ENCODE data around the gene MYOM3.

MYOM3 gene

DNA sequence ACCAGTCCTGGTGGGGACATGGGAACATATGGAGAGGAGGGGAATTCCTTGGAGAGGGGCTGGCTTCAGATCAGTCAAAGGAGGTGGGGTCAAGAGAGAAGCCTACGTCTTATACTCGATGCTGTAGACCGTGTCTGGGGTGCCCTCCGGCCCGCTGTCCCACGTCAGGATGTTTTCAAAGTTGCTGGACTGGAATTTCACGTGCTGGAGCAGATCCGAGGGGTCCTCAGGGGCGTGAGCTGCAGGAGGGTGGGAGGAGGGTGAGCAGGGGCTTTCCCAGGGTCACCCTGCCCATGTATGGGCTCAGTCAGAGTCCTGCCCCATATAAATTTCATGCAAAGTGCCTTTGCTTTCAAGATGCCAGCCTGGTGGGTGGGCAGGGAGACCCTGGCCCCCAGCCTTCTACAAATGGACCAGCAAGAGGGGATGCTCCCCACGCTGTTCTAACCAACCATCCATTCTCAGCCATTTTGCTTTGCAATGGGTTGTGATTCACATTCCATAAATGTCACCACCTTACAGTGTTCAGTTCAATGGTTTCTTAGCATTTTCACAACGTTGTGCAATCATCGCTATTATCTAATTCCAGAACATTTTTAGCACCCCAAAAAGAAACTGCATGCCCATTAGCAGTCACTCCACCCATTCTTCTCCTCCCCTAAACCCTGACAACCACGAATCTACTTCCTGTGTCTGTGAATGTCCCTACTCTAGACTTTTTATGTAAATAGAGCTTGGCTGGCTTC is 26.7 kb upstream of the MYOM3 start:
- DNase-seq = no peak

DNA sequence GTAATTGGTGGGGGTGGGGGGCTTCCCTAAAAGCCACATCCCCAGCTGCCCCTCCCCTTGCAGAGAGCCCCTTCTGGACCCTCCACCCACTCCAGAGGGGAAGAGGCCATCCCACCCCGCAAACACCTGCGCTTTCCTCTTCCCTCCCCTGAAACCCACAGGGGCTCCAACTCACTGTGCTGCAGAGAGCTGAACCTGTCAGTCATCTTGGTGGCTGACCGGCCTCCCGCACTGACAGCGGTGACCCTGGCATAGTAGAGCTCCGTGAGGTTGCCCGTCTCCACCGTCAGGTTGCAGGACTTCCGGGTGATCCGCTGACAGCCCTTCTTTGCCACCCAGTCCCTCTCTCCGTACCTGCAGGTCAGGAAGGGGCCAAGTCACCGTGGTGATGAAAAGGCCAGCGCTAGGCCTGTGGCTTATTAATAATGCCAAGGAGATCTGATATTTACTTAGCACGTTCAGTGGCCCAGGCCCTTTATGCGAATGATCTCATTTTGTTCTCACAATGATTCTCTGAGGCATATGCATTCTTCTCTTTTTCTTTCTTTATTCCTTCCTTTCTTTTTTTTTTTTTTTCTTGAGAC is 25.1 kb upstream of the MYOM3 start:
- DNase-seq = no peak

DNA sequence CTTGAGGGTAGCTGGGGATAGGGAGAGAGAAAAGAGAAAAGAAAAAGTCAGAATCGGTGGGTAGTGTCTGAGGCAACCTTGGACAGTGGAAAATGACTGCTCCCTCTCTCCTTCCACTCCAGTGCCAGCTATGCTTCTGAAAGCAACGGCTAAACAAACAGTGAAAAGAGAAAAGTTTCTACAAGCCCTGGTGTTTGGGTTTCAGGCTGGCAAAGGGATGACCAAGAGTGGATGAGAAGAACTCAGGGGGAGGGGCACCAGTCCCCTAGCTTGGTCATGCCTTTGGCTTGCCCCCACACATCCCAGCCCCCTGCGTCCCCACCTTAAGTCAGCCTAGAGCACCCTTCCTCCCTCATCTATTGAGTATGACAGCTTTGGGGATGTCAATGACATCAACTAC is 22.4 kb upstream of the MYOM3 start:
- DNase-seq = no peak

DNA sequence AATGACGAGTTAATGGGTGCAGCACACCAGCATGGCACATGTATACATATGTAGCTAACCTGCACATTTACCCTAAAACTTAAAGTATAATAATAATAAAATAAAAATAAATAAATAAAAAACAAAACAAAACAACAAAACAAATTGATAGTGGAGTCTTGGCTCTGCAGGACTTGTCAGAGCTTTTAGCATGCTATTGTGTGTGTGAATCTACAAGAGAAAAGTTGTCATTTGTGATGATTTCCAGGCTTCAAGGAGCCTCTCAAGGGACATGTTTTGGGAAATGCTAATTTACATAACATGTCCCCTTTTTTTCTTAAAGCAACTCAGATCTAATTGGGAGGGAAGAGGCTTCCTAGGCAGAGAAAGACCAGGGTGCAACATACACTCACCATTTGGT is 21.9 kb upstream of the MYOM3 start:
- DNase-seq = no peak

DNA sequence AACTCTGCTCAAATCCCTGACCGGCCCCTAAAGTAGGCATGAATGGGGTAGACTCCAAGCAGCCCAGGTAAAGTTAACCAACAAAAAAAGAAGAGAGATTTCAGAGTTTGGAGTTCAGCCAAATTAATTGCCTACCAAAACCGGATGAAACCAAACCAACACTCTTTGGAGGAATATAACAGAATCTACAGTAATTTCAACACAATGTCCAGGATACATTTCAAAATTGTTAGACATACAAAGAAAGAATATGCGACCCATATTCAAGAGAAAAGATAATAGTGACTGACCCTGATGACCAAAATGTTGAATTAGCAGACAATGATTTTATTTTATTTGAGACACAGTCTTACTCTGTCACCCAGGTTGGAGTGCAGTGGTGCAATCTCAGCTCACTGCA is 18.4 kb upstream of the MYOM3 start:
- no peak for DNase-seq

DNA sequence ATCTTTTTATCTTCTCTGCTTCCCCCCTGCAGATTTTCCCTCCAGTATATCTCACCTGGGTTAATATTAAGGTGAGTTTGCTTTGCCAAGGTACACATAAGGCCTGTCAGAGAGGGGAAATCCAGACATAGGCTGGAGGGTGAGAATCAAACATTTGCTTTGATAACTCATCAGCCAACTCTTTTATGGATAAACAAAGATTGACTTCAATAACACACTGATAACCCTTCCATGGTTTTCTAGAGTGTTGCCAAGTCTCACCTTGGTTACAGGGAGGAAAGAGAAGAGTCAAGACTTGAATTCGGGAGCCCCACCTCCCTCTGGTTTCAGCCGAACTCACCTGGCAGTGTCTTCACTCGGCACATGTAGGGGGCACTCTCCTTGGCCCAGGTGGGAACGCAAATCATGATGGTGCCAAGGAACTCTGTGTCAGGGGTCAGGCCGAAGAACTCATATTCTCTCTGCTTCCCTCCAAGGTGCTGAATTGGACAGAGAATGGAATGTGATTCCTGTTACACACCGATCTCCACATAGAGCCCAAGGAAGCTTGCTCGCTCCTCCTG is 15.9 kb upstream of the MYOM3 start:
- no peak for DNase-seq

DNA sequence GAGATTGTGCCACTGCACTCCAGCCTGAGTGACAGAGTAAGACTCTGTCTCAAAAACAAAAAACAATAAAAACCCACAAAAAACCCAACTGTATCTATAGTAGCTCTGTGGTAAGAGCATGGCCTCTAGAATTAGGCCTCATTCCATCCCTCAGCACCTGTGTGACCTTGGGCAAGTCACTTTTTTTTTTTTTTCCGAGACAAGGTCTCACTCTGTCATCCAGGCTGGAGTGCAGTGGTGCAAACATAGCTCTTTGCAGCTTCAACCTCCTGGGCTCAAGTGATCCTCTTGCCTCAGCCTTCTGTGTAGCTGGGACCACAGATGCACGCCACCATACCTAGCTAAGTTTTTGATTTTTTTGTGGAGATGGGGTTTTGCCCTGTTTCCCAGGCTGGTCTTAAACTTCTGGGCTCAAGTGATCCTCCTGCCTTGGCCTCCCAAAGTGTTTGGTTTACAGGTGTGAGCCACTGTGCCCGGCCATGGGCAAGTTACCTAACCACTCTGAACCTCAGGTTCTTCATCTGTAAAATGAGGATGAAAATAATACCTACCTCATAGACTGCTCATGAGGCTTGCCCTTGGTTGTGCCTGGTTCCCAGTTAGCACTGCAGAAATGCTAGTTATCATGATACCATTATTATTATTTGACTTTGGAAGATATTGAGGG is 15.3 kb upstream of the MYOM3 start:
- no peak for DNase-seq

DNA sequence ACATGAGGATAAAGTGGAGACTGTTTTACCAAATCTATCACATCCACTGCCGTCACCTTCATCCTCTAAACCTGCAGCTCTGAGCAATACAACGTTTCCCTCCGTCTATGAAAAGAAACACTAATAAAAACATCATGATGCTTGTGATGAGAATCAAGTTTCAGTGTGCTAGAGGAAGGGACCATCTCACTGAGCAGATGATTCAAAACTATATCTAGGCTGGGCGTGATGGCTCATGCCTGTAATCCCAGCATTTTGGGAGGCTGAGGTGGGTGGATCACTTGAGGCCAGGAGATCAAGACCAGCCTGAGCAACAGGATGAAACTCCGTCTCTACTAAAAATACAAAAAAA is 14.7 kb upstream of the MYOM3 start:
- no peak for DNase-seq

DNA sequence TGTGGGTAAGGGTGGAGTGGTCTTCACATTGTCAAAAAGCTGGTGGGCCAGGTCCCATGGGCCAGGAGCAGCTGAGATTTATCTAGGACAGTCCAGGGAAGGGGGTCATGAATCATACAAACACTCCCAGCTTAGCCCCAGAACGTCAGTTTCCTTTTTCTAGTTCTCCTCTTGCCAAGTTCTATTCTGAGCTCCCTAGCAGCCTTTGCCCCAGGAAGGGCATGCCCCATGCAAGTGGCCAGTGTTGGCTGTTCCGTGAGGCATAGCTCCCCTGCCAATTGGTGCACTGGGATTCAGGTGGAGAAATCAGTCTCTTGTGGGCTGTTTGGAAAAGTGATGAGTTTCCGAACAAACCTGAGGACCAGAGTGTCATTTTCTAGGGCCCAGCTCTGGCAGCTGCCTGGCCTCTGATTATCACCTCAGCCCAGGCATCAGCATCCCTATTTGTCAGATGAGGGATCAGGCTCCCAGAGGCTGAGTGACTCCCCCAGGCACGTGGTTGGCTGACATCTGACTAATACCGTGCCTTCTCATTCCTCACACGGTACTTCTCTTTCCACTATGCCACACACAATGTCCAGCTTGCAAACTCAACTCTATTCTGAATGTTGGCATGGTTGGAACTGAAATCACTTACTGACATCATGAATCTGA is 14.2 kb upstream of the MYOM3 start:
- no peak for DNase-seq

DNA sequence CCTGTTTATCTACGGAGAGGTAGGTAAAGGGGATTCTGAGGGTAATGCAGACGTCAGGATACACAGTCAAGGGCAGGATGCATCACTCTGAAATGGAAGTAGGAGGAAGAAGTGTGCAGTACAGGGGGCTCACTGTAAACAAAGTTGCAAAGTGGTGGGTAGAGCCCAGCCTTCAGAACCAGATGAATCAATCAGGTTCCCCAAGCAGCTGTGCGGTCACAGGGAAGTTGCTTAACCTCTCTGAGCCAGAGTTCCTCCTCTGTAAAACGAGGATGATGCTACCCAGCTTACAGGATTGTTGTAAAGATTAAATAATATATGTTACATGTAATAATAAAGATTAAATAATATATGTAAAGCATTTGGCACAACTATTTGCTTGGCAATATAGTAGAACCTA is 13.5 kb upstream of the MYOM3 start:
- DNase-seq = no peak

DNA sequence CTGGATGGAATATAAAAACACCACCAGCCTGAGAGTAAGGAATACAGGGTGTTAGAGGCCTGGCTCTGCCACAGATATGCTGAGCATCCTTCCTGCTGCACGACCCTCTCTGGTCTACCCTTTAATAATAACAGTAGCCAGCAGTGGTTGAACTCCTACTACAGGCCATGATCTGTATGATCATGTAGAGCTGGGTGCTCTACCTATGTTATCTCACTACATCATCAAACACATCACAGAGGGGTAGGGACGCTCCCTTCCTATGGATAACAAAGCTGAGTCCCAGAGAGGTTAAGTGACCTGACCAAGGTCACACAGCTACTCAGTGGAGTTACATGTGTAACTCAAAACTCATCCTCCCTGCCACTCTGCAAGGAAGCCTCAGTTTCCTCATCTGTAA is 13.0 kb upstream of the MYOM3 start:
- DNase-seq = no peak

DNA sequence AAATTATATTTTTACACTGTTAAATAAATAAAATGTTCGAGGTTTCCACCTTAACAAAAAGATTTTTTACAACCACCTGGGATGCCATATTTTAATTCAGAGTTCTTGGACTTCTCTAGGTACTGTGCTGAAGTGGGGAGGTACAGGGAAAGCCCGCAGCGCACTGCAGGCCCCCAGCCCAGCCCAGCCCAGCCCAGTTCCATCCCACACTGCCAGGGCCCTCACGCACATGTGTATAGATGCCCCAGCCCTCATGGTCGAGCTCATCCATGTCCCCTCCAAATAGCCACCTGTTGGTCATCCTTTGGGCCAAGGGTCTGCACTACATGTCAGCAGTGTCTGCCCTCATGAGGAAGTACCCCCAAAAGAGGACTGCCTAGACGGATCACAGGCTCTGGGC is 11.7 kb upstream of the MYOM3 start:
- no peak for DNase-seq

DNA sequence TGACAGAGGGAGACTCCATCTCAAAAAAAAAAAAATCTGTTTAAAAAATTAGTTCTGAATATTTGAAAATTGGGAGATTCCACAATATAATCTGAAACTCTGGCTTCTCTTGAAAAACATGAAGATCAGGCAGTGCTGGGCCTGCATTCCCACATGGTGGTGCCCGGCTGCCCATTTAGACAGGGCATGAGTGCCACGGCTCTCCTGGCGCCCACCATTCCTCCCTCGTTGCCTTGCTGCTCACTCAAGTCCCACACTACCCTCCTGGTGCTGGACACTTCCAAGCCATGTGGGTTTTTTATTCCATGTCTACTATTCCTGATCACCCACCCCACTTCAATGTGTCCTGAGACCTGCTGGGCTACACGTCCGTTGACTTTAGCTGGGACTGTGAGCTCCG is 10.8 kb upstream of the MYOM3 start:
- DNase-seq = no peak

DNA sequence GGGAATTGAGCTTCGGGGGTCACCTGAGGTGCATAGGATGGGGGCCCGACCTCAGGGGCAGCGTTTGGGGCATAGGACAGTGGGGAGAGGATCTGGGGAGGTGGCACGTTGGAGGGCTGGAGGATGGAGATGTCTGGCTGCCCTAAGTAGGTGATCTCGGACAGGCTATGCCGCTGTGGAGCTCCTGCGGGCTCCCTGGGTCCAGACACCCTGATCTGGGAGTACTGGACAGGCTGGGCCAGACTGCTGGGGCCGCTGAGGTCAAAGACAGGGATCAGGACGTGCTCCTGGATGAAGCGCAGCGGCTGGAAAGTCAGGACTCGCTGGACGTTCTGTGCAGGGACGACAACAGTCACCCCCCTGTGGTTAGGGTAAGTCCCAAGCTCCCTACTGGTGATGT is 9.5 kb upstream of the MYOM3 start:
- no peak for DNase-seq

DNA sequence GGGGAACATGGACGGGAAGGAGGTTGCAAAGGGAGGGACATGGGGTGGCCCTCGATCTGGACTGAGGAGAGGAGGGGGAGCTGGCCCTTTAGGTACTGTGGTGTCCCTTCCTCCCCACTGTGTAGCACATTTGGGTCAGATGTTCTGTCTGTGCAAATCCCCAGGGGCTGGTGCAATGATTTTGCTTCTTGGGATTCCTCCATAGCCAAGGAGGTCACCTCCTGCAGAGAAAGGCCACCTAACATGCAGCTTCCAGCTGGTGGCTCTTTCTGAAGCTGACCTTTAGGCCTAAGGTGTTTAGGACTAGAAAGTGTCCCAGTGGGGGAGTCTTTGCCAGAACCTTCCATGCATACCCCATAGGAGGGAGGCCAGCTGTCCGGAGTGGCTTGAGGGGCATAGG is 9.0 kb upstream of the MYOM3 start:
- DNase-seq = no peak

DNA sequence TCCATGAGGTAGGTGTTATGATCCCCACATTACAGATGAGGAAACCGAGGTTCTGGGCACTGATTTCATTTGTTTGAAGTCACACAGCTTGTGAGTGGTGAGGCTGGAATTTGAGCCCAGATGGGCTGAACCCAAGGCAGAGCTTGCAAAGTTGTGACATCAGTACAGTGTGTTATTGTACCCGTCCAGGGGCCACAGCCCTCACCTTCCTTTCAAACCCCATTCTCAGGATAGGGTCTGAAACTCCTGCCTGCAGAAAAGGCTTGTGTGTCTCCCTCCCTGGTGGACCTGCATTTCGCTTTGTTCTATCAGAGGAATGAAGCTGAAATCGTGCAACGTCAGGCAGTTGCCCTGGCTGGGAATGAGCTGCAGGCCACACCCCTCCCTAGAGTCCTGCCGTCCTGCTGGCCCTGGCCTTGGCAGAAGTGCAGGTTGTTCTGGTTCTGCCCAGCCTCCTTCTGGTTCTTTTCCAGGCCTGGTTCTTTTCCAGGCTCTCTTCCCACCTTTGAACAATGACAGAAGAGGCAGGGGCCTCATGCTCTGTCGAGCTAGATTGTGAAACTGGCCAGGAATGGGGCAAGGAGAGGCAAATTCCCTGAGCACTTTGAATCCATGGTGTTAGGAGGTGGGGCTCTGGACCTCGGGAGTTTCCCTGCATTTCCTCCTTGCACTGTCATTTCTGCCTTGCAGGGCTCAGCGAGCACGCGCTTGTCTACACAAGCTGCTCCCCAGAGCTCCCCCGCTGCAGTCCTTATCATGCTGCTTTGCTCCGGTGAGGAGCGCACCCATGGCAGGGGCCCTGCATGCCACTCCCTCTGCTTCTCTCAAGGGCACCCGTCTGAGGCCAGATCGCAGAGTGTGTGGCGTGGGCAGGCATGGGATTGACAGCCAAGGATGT is 8.2 kb upstream of the MYOM3 start:
- no peak for DNase-seq

DNA sequence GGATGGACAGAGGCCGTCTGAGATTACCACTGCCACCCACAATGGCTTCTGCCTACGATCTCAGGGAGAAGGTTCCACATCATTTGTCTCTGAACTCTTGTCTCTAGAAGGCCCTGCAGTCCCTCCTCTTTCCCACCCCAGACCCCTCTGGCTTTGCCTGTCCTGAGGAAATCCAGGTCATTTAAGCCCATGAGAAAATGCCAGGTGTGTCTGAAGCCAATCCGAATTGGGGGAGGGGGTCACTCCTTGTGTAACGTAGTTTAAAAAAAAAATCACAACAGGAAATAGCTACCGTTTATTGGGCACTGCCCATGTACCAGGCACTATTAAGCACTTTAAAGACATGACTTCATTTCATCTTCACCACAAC is 7.5 kb upstream of the MYOM3 start:
- DNase-seq = no peak

DNA sequence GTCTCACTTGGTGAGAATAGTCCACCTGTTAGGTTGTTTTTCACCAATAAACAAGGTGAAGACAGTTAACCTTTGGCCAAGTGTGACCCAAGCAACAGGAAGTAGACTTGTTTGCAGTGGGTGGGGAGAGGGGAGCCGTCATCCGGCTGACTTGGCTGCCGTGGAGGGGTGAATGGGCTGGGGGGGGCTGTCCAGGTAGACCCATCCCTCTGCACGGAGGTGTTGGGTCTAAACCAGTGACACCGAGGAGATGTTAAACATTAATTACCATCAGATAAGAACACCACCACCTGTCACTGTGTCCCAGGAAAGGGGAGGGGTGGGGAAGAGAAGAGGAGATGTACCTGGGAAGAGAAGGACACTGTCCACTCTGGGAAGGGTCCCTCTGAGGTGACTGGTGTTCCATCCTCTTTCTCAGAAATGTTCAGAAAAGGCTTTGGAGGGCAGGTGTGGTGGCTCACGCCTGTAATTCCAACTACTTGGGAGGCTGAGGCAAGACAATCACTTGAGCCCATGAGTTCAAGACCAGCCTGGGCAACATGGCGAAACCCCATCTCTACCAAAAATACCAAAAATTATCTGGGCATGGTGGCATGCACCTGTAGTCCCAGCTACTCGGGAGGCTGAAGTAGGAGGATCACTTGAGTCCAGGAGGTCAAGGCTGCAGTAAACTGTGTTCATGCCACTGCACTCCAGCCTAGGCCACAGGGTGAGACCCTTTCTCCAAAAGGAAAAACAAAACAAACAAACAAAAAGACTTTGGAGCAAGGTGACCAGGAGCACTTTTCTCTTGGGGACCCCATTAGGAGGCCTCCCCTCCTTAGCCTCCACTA is 6.7 kb upstream of the MYOM3 start:
- no peak for DNase-seq

DNA sequence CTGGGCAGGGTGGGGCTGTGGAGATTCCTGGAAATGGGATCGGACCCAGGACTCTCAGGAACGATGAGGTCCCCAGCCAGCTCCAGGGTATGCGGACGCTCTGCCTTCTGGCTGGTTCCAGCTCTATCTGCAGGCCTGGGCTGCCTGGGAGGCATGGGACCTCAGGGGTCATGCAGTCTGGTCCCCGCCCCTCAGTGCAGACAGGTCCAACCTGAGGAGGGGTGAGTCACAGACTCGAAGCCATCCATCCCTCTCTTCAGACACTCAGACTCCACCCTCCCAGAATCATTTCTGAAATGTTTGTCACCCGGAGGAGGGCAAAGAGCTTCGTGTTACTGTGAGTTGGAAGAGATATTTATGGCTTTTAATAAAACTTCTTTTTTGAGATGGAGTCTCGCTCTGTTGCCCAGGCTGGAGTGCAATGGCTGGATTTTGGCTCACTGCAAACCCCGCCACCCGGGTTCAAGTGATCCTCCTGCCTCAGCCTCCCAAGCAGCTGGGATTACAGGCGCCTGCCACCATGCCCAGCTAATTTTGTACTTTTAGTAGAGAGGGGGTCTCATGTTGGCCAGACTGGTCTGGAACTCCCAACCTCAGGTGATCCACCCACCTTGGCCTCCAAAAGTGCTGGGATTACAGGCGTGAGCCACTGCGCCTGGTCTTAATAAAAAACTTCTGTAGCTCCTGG is 5.9 kb upstream of the MYOM3 start:
- DNase-seq = no peak

DNA sequence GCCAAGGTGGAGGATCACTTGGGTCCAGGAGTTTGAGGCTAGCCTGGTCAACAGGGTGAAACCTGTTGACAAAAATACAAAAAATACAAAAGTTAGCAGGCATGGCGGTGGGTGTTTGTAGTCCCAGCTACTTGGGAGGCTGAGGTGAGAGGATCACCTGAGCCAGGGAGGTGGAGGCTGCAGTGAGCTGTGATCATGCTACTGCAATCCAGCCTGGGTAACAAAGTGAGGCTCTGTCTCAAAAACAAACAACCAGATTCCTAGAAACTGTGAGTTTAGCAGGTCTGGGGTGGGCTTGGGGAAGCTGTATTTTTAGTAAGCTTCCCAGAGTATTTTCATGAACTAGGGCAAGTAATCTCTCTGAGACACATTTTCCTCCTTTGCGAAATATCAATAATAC is 5.2 kb upstream of the MYOM3 start:
- no peak for DNase-seq

DNA sequence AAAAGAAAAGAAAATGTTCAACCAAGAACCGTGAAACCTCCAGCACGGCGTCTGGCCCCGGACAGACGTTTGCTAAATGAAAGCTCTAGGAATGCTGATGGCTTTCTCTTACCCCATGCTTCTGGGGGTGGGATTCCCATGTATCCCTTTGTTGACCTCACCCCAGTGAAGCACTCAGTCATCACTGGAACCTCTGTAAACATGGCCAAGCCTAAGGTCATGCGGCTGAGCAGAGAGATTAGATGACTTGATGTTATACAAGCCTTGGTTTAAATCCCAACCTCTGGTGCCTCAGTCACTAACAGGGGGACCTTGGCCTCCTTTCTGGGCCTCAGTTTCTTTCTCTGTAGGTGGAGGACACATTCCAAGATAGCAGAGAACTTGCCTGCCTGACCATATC is 2.8 kb upstream of the MYOM3 start:
- no peak for DNase-seq
